Mammary epithelial cell (primary cell): ENCODE measurements around the gene VSTM4.

Experiments
- EZH2 ChIP-seq: IDR thresholded peaks from 2 replicates; pipeline ENCODE4 v1.6.1; 2012; ENCODE audit warnings: low read length, inconsistent platforms, borderline replicate concordance
- TF ChIP-seq, protein P1 (sequence below), 2 donors: IDR thresholded peaks in 1 of 2; conservative IDR thresholded peaks in 1 of 2; 2 replicates each; pipeline ENCODE4 v1.5.1; 2011 to 2012; ENCODE audit warnings: inconsistent platforms in 2 of 2, low read length in 2 of 2, mild to moderate bottlenecking in 2 of 2, control low read depth in 1 of 2, low read depth in 1 of 2; ENCODE audit not compliant: insufficient read depth in 1 of 2; ENCODE audit errors: extremely low read depth in 1 of 2

DNA sequence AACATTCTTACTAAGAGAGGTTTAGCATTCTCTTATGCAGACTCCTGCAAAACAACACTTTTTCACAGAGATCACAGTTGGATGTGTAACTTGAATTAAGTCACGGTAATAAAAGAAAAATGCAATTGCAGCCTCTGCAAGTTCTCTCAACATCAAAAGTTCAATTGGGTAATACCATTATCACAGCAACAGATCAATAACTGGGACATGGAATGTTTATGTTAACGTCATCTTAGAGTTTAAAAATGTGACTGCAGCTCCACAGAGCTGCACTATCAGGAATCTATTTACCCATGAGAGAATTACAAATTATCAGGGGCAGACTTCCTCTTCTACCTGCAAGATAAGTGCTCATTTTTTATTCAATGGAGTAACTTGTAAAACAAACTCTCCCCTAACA, 86.7 kb downstream of the VSTM4 start:
- TF ChIP-seq, protein P1, sequence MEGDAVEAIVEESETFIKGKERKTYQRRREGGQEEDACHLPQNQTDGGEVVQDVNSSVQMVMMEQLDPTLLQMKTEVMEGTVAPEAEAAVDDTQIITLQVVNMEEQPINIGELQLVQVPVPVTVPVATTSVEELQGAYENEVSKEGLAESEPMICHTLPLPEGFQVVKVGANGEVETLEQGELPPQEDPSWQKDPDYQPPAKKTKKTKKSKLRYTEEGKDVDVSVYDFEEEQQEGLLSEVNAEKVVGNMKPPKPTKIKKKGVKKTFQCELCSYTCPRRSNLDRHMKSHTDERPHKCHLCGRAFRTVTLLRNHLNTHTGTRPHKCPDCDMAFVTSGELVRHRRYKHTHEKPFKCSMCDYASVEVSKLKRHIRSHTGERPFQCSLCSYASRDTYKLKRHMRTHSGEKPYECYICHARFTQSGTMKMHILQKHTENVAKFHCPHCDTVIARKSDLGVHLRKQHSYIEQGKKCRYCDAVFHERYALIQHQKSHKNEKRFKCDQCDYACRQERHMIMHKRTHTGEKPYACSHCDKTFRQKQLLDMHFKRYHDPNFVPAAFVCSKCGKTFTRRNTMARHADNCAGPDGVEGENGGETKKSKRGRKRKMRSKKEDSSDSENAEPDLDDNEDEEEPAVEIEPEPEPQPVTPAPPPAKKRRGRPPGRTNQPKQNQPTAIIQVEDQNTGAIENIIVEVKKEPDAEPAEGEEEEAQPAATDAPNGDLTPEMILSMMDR (conservative IDR thresholded peaks at IDR 0.05 in 1 of 2, IDR thresholded peaks at IDR 0.05 in 1 of 2; ENCODE audit: extremely low read depth in 1 of 2, insufficient read depth in 1 of 2, low read depth in 1 of 2, low read length in 2 of 2): no peak
- TF ChIP-seq EZH2: no peak
